Dendritic cell treated with granulocyte-macrophage colony-stimulating factor and Interleukin-4, amounts not matched to agents 40 ng/mL and 50 ng/mL, for 4 days (primary cell): ENCODE results near the gene MYO10.

Source experiments
- H3K27ac Mint-ChIP-seq: one replicate; pipeline ENCODE4 v1.8.0; 2022; ENCODE audit warnings: mild to moderate bottlenecking, mixed read lengths
- H3K27me3 Mint-ChIP-seq: one replicate; pipeline ENCODE4 v1.8.0; 2022; ENCODE audit warnings: mild to moderate bottlenecking, mixed read lengths
- H3K36me3 Mint-ChIP-seq: one replicate; pipeline ENCODE4 v1.8.0; 2022; ENCODE audit warnings: low read depth, mixed read lengths
- H3K4me1 Mint-ChIP-seq: one replicate; pipeline ENCODE4 v1.8.0; 2022; ENCODE audit warnings: low read depth, mixed read lengths
- H3K4me3 Mint-ChIP-seq: one replicate; pipeline ENCODE4 v1.8.0; 2022; ENCODE audit warnings: mild to moderate bottlenecking, moderate library complexity, mixed read lengths
- H3K9me3 Mint-ChIP-seq: one replicate; pipeline ENCODE4 v1.8.0; 2022; ENCODE audit warnings: mixed read lengths
- intact Hi-C: fragments of 100-400 bp; cut with micrococcal nuclease; formaldehyde crosslinking; loops from one replicate; pipeline ENCODE4 v1.15.0; 2022

Gene MYO10

DNA sequence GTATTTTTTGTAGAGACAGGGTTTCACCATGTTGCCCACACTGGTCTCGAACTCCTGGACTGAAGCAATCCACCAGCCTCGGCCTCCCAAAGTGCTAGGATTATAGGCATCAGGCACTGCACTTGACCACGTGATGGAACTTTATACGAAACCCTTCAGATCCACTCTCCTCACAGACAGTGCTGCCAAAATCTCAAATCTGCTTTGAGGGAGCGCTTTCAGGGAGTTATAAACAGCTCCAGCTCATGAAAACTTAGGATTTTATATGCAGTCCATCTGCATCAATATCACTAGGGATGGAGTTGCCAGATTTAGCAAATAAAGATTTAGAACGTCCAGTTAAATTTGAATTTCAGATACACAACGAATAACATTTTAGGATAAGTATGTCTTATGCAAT lies 25.0 kb upstream of the MYO10 start:
- peaks cover 8% of the 10 kb centered on the region for H3K27me3 Mint-ChIP-seq
- H3K4me1 Mint-ChIP-seq: no peaks in the 10 kb centered on the region
- intact Hi-C loops: no loop called here
- no peak overlapping the region for H3K27ac Mint-ChIP-seq
- no peak overlapping the region for H3K4me3 Mint-ChIP-seq
- no peaks in the 10 kb centered on the region for H3K36me3 Mint-ChIP-seq
- peaks cover 8% of the 10 kb centered on the region for H3K9me3 Mint-ChIP-seq

DNA sequence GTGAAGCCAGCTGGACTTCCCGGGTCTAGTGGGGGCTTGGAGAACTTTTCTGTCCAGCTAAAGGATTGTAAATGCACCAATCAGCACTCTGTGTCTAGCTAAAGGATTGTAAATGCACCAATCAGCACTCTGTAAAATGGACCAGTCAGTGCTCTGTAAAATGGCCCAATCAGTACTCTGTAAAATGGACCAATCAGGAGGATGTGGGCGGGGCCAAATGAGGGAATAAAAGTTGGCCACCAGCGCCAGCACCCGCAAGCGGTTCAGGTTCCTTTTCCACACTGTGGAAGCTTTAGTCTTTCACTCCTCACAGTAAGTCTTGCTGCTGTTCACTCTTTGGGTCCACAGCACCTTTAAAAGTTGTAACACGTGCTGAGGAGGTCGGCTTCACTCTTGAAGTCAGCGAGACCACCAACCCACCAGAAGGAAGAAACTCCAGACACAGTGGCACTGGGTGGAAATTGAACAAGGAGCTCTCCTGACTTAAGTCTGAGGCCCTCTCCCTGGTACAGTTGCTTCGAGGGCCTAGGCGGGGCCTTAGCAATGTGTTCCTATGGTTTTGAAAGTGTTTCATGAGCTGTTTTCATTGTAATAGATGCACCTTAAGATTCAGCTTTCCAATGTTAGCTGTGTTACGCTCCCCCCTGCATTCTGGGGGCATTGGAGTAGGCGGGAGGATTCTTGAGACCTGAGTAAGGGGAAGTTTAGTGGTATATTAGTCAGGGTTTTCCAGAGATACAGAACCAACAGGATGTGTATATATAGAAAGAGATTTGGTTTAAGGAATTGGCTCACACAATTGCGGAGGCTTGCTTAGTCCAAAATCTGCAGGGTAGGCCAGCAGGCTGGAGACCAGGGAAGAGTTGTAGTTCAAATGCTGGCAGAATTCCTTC lies 21.5 kb upstream of the MYO10 start:
- H3K4me3 Mint-ChIP-seq: no peak overlapping the region
- H3K27ac Mint-ChIP-seq: no peak overlapping the region
- H3K27me3 Mint-ChIP-seq: peaks cover 4% of the 10 kb centered on the region
- H3K9me3 Mint-ChIP-seq: peaks cover 8% of the 10 kb centered on the region
- intact Hi-C loops: no loop called here
- no peaks in the 10 kb centered on the region for H3K36me3 Mint-ChIP-seq
- no peaks in the 10 kb centered on the region for H3K4me1 Mint-ChIP-seq

DNA sequence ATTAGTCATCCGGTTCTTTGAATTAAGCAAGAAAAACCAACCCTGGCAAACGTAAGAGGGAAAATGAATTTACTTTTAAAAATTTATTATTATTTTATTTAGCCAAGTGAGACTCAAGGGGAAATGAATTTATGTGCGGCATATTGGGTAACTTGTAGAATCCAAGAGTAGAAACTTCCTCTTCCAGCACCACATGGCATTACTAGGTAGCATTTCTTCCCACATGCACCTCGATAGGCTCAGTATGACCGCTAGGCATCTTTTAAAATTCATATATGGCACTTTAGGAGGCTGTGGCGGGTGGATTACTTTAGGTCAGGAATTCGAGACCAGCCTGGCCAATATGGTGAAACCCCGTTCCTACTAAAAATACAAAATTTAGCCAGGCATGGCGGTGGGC lies 17.6 kb upstream of the MYO10 start:
- Mint-ChIP-seq H3K4me3 (no peak overlapping the region), H3K9me3 (peaks cover 8% of the 10 kb centered on the region), H3K27me3 (peaks cover 4% of the 10 kb centered on the region), H3K4me1 (no peaks in the 10 kb centered on the region), H3K36me3 (no peaks in the 10 kb centered on the region), H3K27ac (no peak overlapping the region)
- intact Hi-C loops: no loop called here

DNA sequence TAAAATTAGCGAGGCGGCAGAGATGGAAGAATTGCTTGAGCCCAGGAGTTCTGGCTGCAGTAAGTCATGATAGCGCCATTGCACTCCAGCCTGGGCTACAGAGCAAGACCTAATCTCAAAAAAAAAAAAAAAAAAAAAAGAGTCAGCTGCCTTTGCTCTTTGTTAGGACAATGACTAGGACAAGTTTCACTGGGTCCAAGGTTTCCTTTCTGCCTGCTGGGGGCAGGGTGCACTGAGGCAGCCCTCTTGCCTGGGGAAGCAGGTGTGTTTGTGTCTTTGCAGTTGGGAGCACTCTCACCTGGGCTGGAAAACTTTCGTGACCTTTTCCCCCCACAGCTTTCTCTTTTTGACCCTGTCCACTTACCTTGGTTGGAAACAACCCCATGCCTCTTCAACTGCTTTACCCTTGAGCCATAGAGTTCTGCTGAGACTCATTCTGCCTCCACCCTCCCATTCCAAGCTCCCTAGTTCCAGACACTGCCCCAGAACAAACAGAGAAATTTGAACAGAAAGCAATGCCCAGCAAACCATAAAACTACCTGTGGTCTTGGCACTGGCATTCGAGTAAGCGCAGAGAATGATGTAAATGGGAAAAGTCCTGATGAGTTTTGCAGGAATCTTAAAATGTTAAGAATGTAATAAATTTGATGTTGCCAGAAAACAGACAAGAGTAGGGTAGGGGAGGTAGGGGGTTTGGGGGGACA lies 17.0 kb upstream of the MYO10 start:
- Mint-ChIP-seq H3K4me3 (no peak overlapping the region), H3K27ac (no peak overlapping the region), H3K4me1 (no peaks in the 10 kb centered on the region), H3K27me3 (peaks cover 4% of the 10 kb centered on the region), H3K9me3 (peaks cover 8% of the 10 kb centered on the region), H3K36me3 (no peaks in the 10 kb centered on the region)
- intact Hi-C loops: no loop called here

DNA sequence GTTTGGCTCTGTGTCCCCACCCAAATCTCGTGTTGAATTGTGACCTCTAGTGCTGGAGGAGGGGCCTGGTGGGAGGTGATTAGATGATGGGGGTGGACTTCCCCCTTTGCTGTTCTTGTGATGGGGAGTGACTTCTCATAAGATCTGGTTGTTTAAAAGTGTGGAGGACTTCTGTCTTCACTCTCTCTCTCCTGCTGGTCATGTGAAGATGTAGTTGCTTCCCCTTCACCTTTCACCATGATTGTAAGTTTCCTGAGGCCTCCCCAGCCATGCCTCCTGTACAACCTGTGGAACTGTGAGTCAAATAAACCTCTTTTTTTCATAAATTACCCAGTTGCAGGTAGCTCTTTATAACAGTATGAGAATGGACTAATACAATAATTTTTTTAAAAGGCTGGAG lies 10.6 kb upstream of the MYO10 start:
- Mint-ChIP-seq H3K4me1 (no peaks in the 10 kb centered on the region), H3K36me3 (no peaks in the 10 kb centered on the region), H3K9me3 (peaks cover 12% of the 10 kb centered on the region), H3K27ac (no peak overlapping the region), H3K27me3 (peaks cover 6% of the 10 kb centered on the region), H3K4me3 (no peak overlapping the region)
- intact Hi-C loops: no loop called here

DNA sequence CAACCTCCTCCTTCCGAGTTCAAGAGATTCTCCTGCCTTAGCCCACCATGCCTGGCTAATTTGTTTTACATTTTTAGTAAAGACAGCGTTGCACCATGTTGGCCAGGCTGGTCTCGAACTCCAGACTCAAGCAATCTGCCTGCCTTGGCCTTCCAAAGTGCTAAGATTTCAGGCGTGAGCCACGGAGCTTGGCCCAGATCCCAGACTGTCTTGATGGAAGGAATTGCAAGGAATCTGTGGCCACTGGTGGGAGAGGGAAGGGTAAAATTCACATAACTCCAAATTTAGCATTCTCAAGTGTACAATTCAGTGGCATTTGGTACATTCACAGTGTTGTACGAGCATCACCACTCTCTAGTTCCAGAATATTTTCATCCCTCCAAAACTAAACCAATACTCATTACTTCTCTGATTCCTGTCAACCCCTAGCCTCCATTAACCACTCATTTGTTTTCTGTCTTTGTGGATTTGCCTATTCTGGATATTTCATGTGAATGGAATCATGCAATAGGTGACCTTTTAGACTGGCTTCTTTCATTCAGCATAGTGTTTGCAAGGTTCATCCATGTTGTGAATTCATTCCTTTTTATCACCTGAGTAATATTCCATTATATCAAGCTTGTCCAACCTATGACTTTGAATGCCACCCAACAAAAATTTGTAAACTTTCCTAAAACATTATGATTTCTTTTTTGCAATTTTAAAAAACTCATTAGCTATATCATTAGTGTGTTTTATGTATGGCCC lies 8.9 kb upstream of the MYO10 start:
- Mint-ChIP-seq H3K4me3 (no peak overlapping the region), H3K4me1 (no peaks in the 10 kb centered on the region), H3K9me3 (peaks cover 12% of the 10 kb centered on the region), H3K36me3 (no peaks in the 10 kb centered on the region), H3K27ac (no peak overlapping the region), H3K27me3 (peaks cover 11% of the 10 kb centered on the region)
- intact Hi-C loops: no loop called here

DNA sequence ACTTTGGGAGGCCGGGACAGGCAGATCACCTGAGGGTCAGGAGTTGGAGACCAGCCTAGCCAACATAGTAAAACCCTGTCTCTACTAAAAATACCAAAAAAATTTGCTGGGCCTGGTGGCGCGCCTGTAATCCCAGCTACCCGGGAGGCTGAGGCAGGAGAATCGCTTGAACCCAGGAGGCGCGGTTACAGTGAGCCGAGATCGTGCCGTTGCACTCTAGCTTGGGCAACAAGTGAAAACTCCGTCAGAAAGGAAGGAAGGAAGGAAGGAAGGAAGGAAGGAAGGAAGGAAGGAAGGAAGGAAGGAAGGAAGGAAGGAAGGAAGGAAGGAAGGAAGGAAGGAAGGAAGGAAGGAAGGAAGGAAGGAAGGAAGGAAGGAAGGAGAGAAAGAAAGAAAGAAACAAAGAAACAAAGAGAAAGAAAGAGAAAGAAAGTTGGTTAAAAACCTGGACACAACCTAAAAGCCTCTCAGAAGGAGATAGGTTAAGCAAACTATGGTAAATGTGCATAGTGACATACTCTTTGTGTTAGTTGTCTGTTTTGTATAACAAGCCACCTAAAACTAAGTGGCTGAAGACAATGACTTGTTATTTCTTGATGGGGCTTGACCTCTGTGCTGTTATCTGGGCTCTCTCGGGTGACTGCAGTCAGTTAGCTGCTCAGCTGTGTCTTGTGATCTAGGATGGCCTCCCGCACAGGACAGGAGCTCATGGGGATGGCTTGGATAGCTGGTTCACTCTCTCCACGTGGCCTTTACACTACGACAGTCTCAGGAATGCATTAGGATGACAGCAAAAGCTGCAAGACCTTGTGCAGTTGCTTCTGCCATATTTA lies 8.0 kb upstream of the MYO10 start:
- Mint-ChIP-seq H3K4me3 (no peak overlapping the region), H3K27me3 (peaks cover 16% of the 10 kb centered on the region), H3K27ac (no peak overlapping the region), H3K4me1 (no peaks in the 10 kb centered on the region), H3K36me3 (no peaks in the 10 kb centered on the region), H3K9me3 (peaks cover 12% of the 10 kb centered on the region)
- intact Hi-C loops: no loop called here

DNA sequence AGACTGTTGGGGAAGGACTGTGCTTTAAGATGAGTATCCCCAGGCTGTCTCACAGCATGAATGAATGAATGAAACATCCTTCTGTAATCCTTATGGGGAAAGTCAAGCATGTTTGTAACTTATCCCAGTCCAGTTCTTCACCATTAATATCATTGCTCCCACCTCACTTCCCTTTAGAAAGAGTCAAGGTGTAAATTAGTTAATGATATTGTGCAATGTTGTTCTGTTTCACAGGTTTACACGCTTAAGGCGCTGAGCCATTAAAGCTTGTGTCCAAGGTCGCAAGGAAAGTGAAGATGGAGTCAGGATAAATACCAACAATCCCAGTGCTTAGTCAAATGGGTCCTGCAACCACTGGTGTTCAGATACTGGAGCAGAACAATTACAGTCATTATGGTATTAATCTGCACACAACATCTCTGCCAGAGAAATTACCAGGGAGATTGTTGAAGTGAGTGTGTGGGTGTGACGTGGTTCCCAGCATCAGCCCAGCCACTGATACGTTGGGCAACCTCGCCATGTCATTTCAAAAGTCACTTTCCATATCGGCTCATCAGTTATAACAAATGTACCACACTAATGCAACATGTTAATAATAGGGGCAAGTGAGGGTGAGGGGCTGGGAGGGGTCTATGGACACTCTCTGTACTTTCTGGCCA lies 1.5 kb upstream of the MYO10 start:
- Mint-ChIP-seq H3K27me3 (peaks cover 67% of the 10 kb centered on the region), H3K4me1 (peaks cover 30% of the 10 kb centered on the region), H3K36me3 (no peaks in the 10 kb centered on the region), H3K9me3 (no peaks in the 10 kb centered on the region), H3K27ac (no peak overlapping the region), H3K4me3 (peak overlapping the region; percentile 23)
- intact Hi-C loops: loop anchor here (5.0 to 10.0 kb wide), 2 partner anchors 195 to 417 kb away; no protein-coding TSS in a partner anchor

DNA sequence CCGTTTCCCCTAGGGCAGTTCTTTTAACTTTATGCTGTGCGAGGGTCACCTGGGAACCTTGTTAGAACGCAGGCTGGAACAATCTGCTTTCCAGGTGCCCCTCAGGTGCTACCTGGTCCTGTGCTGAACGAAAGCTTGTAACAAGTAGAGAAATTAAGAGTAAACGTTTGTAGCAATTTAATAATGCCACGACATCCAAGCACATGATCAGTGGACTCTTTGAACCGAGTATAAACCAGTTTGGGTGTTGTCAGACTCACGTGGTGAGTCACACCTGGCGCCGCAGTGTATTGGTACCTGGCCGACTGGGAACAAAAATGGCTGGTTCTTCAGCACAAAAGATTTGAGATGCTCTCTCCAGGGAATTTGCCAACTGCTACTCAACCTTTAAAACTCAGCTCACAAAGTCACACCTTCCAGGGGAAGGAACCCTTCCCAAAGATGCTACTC lies 926 bp upstream of the MYO10 start:
- Mint-ChIP-seq H3K27ac (no peak overlapping the region), H3K4me1 (peaks cover 30% of the 10 kb centered on the region), H3K4me3 (peak overlapping the region; percentile 78), H3K36me3 (no peaks in the 10 kb centered on the region), H3K9me3 (no peaks in the 10 kb centered on the region), H3K27me3 (peaks cover 70% of the 10 kb centered on the region)
- intact Hi-C loops: loop anchor here (1.0 to 10.0 kb wide), 3 partner anchors 181 to 418 kb away; no protein-coding TSS in a partner anchor

DNA sequence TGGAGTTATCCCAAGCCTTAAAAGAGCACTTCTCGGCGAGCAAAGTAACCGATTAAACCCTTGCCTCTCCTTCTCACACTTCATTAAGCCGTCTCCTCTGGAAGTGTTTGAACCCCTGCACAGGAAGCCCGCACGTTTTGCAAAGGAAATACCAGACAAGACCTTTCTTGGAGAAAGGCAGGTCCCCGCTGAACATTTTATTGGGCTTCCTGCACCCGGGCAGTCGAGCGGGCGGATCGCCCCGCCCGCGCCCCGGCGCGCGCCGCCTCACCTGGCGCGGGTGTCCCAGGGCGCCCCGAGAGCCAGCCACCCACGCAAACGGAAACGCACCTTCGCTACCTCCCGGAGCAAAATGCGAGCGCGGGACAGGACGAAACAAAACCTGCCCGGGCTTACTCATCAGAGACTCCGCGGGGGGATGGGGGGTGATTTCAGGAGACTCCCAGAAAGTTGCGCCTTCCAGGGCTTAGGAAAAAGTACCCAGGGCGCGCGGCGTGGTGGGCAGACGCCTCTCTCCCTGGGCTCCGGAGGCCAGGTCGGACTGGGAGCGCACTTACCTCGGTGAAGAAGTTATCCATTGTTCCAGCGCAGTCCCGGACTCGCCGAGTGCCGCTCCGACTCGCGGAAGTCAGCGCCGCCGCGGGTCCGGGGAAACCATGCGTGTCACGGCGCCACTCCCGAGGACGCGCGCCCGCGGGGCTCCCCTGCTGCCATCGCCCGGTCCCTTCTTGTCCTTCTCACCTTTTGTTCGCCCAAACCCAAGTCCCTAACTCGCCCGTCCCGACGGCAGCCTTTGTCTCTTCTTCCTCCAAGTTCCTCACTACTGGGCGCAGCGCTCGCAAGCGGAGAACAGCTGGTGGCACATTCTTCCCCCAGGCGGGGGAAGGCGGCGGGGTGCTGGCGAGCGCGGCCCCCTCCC lies 598 bp downstream of the MYO10 start:
- peak overlapping the region; percentile 78 for H3K4me3 Mint-ChIP-seq
- H3K36me3 Mint-ChIP-seq: no peaks in the 10 kb centered on the region
- no peak overlapping the region for H3K27ac Mint-ChIP-seq
- H3K9me3 Mint-ChIP-seq: no peaks in the 10 kb centered on the region
- peaks cover 82% of the 10 kb centered on the region for H3K27me3 Mint-ChIP-seq
- peaks cover 30% of the 10 kb centered on the region for H3K4me1 Mint-ChIP-seq
- intact Hi-C loops: loop anchor here (1.0 to 10.0 kb wide), 4 partner anchors 145 to 419 kb away; no protein-coding TSS in a partner anchor

DNA sequence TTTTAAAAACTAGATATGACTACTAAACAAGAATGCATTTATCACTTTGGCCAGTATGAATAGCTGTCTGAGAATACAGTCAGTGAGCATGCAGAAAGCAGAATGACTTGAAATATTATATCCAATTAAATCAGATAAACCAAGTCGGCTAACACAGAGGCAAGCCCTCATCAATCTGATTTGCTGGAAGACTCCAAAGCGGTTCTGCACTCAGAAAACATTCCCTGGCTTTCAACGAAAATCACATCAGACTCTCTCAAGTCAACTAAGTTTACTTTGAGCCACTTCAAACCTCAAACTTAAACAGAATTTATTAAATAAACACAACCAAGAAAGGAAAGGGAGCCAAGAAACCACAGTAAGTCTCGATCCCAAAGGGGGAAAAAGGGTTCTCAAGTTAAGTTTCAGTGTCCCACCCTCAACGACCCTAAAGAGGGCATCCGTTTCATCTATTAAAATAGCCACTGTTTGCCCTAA lies 1.4 kb downstream of the MYO10 start:
- Mint-ChIP-seq H3K4me3 (no peak overlapping the region), H3K27ac (no peak overlapping the region), H3K4me1 (peaks cover 30% of the 10 kb centered on the region), H3K9me3 (no peaks in the 10 kb centered on the region), H3K36me3 (no peaks in the 10 kb centered on the region), H3K27me3 (peaks cover 81% of the 10 kb centered on the region)
- intact Hi-C loops: loop anchor here (1.0 to 10.0 kb wide), 4 partner anchors 144 to 420 kb away; no protein-coding TSS in a partner anchor

DNA sequence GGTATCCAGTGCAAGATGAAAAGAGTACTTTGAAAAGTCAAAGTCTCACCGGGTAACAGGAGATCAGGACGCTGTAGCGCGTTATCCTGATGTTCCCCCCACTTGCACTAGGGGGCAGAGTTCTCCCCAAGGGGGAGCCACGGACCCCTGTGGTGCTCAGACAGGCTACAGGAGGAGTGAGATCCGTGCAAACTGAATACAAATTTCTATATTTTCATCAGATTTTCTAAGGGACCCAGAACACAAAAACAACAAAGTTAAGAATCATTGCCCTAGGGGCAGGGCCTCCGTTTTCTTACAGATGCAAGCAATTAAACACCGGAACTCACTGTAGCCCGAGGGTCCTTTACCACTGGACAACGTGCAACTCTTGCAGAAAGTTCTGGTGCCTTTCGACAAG lies 2.0 kb downstream of the MYO10 start:
- Mint-ChIP-seq H3K4me1 (peaks cover 30% of the 10 kb centered on the region), H3K27me3 (peaks cover 77% of the 10 kb centered on the region), H3K9me3 (no peaks in the 10 kb centered on the region), H3K4me3 (no peak overlapping the region), H3K36me3 (no peaks in the 10 kb centered on the region), H3K27ac (no peak overlapping the region)
- intact Hi-C loops: loop anchor here (1.0 to 10.0 kb wide), 3 partner anchors 143 to 421 kb away; no protein-coding TSS in a partner anchor
